Mammary epithelial cell (primary cell): ENCODE results near the gene PSME4.

Experiments
- EZH2 ChIP-seq: IDR thresholded peaks from 2 replicates; pipeline ENCODE4 v1.6.1; 2012; ENCODE audit warnings: low read length, inconsistent platforms, borderline replicate concordance
- TF ChIP-seq, protein P1 (sequence below), 2 donors: IDR thresholded peaks in 1 of 2; conservative IDR thresholded peaks in 1 of 2; 2 replicates each; pipeline ENCODE4 v1.5.1; 2011 to 2012; ENCODE audit warnings: inconsistent platforms in 2 of 2, low read length in 2 of 2, mild to moderate bottlenecking in 2 of 2, control low read depth in 1 of 2, low read depth in 1 of 2; ENCODE audit not compliant: insufficient read depth in 1 of 2; ENCODE audit errors: extremely low read depth in 1 of 2

DNA sequence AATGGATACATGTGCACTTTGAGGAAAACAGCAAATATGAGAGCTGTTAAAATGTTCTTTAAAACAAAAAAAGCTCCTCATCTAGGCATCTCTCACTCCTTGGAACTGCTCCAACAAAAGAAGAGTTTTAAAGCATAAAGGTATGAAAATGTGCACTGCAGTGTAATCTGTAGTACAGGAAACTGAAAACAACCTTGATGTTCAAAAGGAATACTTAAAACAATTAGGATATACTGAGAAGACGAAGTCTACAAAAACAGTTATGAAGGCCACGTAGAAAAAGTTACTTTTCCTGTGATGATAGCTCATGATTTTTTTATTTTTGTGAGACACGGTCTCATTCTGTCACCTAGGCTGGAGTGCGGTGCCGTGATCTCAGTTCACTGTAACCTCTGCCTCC, 109.0 kb downstream of the PSME4 start:
- TF ChIP-seq, protein P1, sequence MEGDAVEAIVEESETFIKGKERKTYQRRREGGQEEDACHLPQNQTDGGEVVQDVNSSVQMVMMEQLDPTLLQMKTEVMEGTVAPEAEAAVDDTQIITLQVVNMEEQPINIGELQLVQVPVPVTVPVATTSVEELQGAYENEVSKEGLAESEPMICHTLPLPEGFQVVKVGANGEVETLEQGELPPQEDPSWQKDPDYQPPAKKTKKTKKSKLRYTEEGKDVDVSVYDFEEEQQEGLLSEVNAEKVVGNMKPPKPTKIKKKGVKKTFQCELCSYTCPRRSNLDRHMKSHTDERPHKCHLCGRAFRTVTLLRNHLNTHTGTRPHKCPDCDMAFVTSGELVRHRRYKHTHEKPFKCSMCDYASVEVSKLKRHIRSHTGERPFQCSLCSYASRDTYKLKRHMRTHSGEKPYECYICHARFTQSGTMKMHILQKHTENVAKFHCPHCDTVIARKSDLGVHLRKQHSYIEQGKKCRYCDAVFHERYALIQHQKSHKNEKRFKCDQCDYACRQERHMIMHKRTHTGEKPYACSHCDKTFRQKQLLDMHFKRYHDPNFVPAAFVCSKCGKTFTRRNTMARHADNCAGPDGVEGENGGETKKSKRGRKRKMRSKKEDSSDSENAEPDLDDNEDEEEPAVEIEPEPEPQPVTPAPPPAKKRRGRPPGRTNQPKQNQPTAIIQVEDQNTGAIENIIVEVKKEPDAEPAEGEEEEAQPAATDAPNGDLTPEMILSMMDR (conservative IDR thresholded peaks at IDR 0.05 in 1 of 2, IDR thresholded peaks at IDR 0.05 in 1 of 2; ENCODE audit: extremely low read depth in 1 of 2, insufficient read depth in 1 of 2, low read depth in 1 of 2, low read length in 2 of 2): no peak
- no peak for TF ChIP-seq EZH2
